RWPE2 (cell line): ENCODE results near the gene MYO18A.
"Not testable (repeated sequence)": the region's sequence is repeated elsewhere in the genome, so short reads cannot be mapped to it uniquely, and the experiment has no call there.

Experiments
- ATAC-seq: fragments of 200-7000 bp; cut with Tn5 transposase; 3 replicates; pipeline ENCODE4 v1.9.1; 2021; ENCODE audit warnings: low read depth
- DNase-seq: peaks from one replicate; pipeline ENCODE4 v3.0.0-alpha.2; 2020; ENCODE audit warnings: low spot score
- H3K27ac ChIP-seq: fragments of 450-650 bp; 2 replicates; pipeline ENCODE4 v1.5.1; 2017; ENCODE audit warnings: mild to moderate bottlenecking; ENCODE audit not compliant: poor library complexity, severe bottlenecking
- H3K27me3 ChIP-seq: fragments of 250-450 bp; sonication (Bioruptor Pico); 2 replicates; pipeline ENCODE4 v1.5.1; 2021; ENCODE audit warnings: mild to moderate bottlenecking, moderate library complexity; ENCODE audit not compliant: insufficient read depth, poor library complexity, severe bottlenecking
- H3K36me3 ChIP-seq: fragments of 250-450 bp; sonication (Bioruptor Pico); 2 replicates; pipeline ENCODE4 v1.5.1; 2020; ENCODE audit warnings: low read depth, mild to moderate bottlenecking, moderate library complexity
- H3K4me1 ChIP-seq: fragments of 250-450 bp; sonication (Bioruptor Pico); 2 replicates; pipeline ENCODE4 v1.5.1; 2021; ENCODE audit warnings: mild to moderate bottlenecking, moderate library complexity; ENCODE audit not compliant: insufficient read depth, poor library complexity, severe bottlenecking
- H3K4me3 ChIP-seq: fragments of 250-450 bp; sonication (Bioruptor Pico); 2 replicates; pipeline ENCODE4 v1.5.1; 2021; ENCODE audit warnings: mild to moderate bottlenecking, moderate library complexity; ENCODE audit not compliant: severe bottlenecking
- H3K9me3 ChIP-seq: fragments of 250-450 bp; sonication (Bioruptor Pico); 2 replicates; pipeline ENCODE4 v1.5.1; 2021; ENCODE audit warnings: mild to moderate bottlenecking, moderate library complexity; ENCODE audit not compliant: severe bottlenecking
- TF ChIP-seq, protein P1 (sequence below): fragments of 450-650 bp; IDR thresholded peaks from one replicate; pipeline ENCODE4 v1.5.1; 2017; ENCODE audit warnings: mild to moderate bottlenecking, moderate library complexity; ENCODE audit not compliant: poor library complexity, severe bottlenecking

MYO18A gene

DNA sequence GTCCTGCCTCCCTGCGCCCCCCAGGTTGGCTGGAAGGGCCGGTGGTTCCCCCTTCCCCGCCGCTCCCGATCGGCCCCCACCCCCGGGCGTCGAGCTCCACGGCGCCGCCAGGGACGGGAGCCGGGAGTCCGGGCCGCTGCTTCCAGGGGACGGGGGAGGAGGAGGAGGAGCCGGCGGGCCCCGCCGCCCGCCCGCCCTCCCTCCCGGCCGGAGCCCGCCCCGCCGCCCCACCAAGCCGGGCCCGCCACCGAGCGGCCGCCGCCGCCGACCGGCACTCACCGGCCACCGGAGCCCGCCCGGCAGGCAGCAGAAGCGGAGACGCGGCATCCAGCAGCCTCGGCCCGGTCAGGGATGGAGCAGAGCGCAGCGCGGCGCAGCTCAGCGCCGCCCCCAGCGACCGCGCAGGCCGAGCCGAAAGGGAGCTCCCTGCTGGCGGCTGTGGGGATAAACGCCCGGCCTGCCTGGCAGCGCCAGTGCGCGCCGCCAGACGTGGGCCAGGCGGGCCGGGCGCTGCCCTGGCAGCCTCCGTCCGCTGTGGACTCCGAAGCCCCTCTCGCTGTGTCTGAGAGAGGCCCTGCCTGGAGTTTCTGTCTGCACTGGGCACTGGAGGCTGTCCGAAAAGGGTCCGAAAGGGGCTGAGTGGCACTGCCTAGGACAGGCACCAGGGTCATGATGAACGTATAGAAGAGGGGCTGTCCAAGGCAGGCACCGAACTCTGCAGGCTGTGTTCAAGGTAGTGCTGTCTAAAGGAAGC is at the start of gene MYO18A:
Gene MYO18A (minus strand): TSS at position 365 of the 754 bp plus-strand sequence. CDS start 13,458 bp downstream, outside the sequence.
- Histone ChIP-seq H3K27me3 (no peaks in the 10 kb centered on the region), H3K36me3 (no peaks in the 10 kb centered on the region), H3K9me3 (no peaks in the 10 kb centered on the region), H3K4me1 (peaks cover 32% of the 10 kb centered on the region), H3K4me3 (peak within 1 kb of the TSS; percentile 42), H3K27ac (peak within 1 kb of the TSS; percentile 90)
- TF ChIP-seq, protein P1, sequence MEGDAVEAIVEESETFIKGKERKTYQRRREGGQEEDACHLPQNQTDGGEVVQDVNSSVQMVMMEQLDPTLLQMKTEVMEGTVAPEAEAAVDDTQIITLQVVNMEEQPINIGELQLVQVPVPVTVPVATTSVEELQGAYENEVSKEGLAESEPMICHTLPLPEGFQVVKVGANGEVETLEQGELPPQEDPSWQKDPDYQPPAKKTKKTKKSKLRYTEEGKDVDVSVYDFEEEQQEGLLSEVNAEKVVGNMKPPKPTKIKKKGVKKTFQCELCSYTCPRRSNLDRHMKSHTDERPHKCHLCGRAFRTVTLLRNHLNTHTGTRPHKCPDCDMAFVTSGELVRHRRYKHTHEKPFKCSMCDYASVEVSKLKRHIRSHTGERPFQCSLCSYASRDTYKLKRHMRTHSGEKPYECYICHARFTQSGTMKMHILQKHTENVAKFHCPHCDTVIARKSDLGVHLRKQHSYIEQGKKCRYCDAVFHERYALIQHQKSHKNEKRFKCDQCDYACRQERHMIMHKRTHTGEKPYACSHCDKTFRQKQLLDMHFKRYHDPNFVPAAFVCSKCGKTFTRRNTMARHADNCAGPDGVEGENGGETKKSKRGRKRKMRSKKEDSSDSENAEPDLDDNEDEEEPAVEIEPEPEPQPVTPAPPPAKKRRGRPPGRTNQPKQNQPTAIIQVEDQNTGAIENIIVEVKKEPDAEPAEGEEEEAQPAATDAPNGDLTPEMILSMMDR = peak; percentile 94
- peak; percentile 72 for ATAC-seq
- no peak for DNase-seq

DNA sequence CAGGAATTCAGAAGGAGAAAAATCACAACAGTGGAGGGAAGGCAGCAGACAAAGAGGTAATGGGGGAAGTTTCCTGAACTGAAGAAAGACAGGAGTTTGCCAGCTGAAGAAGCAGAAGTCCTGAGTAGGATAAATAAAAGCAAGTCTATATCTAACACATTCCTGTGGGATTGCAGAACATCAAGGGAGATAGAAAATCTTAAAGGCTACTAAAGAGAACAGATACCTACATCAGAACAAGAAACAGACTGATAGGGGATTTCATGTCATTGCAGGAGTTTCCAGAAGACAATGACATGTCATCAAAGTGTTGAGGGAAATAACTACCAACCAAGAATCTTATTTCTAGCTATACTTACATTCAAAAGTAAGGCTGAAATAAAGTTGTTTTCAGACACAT is 45.2 kb upstream of the MYO18A start:
- no peak overlapping the region for H3K4me3 ChIP-seq
- H3K27me3 ChIP-seq = no peaks in the 10 kb centered on the region
- no peak for DNase-seq
- H3K9me3 ChIP-seq = no peaks in the 10 kb centered on the region
- no peak overlapping the region for H3K27ac ChIP-seq
- no peaks in the 10 kb centered on the region for H3K4me1 ChIP-seq
- no peak for ATAC-seq
- no peaks in the 10 kb centered on the region for H3K36me3 ChIP-seq
- TF ChIP-seq, protein P1 = no peak

GRCh38 chr17:29221338-29221737 is 41.1 kb upstream of the MYO18A start:
- not testable (repeated sequence) for H3K27ac ChIP-seq, H3K27me3 ChIP-seq, DNase-seq, H3K9me3 ChIP-seq, H3K4me3 ChIP-seq, H3K36me3 ChIP-seq, ATAC-seq
- peaks cover 22% of the 10 kb centered on the region for H3K4me1 ChIP-seq

DNA sequence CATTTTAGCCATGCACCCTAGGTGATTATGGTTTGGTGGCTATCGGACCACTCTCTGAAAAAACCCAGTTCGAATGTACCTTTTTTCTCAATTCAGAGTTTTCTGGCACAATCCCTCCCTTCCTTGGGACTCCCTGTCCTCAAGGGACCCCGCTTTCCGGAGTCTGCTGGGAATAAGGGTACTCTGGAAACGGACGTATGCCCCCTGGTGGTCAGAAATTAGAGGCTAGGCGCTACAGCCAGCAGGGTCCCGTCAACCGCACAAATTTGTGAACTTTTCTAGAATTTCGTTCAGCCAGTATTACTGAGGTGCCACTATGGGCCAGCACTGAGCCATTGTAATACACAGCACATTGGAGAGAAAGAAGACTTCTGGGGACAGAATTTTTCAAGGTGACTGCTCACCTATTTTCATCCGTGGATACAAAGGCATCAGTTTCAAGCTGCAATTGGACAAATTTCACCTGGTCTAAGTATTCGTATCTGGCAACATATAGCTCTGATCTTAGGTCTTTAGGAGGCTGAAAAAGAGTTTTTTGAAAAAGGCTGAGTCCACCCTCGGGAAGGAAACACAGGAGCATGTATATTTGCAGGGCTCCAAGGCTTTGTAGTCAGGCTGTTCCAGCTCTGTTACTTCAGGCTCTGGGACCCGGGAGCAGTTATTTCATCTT is 39.3 kb upstream of the MYO18A start:
- Histone ChIP-seq H3K4me3 (no peak overlapping the region), H3K36me3 (no peaks in the 10 kb centered on the region), H3K27ac (no peak overlapping the region), H3K27me3 (no peaks in the 10 kb centered on the region), H3K4me1 (peaks cover 26% of the 10 kb centered on the region), H3K9me3 (no peaks in the 10 kb centered on the region)
- DNase-seq = peak; percentile 76
- ATAC-seq = peak; percentile 90
- TF ChIP-seq, protein P1 = peak; percentile 97

GRCh38 chr17:29216856-29217255 is 36.7 kb upstream of the MYO18A start:
- no peaks in the 10 kb centered on the region for H3K36me3 ChIP-seq
- ATAC-seq = peak; percentile 49; the same call in 2 of the 3 replicates
- TF ChIP-seq, protein P1 = no peak
- no peak for DNase-seq
- no peaks in the 10 kb centered on the region for H3K27me3 ChIP-seq
- H3K4me1 ChIP-seq = peaks cover 26% of the 10 kb centered on the region
- H3K4me3 ChIP-seq = no peak overlapping the region
- H3K9me3 ChIP-seq = no peaks in the 10 kb centered on the region
- peak overlapping the region; percentile 13 for H3K27ac ChIP-seq
